OCI-LY1 (cell line): ENCODE measurements around the gene DNAH9.

Source experiments
- EZH2 ChIP-seq: fragments of 200-600 bp; sonication (generic), shearing (Covaris generic); IDR thresholded peaks from 2 replicates; pipeline ENCODE4 v1.8.0; 2017; ENCODE audit warnings: borderline replicate concordance, mixed run types, mild to moderate bottlenecking, antibody characterized with exemption, low read length, moderate library complexity, mixed read lengths
- TF ChIP-seq, protein P1 (sequence below): fragments of 200-600 bp; sonication (generic), shearing (Covaris generic); IDR thresholded peaks from 2 replicates; pipeline ENCODE4 v1.5.1; 2017; ENCODE audit warnings: mild to moderate bottlenecking, antibody characterized with exemption, low read length, moderate library complexity, mixed read lengths

DNA sequence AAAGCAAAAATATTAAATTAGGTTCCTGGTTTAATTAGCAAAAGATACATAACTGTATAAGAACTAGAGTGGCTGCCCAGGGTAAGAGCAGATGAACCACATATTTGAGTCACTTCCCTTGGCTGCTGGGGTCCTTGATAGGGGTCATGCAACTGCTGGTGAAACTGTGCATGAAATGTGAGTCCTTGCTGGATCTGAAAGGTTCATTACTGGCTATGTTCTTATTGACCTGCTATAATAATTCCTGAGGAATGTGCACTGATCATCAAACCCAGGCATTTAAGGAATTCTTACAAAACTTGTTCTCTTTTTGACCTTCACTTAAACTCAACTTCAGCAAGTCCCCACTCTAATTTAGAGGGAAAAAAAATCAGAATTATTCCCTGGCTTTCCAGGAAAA, 215.6 kb downstream of the DNAH9 start:
- TF ChIP-seq, protein P1, sequence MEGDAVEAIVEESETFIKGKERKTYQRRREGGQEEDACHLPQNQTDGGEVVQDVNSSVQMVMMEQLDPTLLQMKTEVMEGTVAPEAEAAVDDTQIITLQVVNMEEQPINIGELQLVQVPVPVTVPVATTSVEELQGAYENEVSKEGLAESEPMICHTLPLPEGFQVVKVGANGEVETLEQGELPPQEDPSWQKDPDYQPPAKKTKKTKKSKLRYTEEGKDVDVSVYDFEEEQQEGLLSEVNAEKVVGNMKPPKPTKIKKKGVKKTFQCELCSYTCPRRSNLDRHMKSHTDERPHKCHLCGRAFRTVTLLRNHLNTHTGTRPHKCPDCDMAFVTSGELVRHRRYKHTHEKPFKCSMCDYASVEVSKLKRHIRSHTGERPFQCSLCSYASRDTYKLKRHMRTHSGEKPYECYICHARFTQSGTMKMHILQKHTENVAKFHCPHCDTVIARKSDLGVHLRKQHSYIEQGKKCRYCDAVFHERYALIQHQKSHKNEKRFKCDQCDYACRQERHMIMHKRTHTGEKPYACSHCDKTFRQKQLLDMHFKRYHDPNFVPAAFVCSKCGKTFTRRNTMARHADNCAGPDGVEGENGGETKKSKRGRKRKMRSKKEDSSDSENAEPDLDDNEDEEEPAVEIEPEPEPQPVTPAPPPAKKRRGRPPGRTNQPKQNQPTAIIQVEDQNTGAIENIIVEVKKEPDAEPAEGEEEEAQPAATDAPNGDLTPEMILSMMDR, result no peak
- TF ChIP-seq EZH2, result no peak
